UCSD-AML1 (cell line): ENCODE results near the gene CATSPERD.

Experiments used
- DNase-seq: peaks from one replicate; lab custom pipeline; 2025; ENCODE audit not compliant: unreplicated experiment; lab: John Stamatoyannopoulos, UW

Gene CATSPERD

GRCh38 chr19:5801796-5802619, 81.6 kb downstream of the CATSPERD start:
- no peak for DNase-seq

- DNase-seq: no peak
These were observed 83.0 kb downstream of the CATSPERD start for GRCh38 chr19:5803441-5803751.

GRCh38 chr19:5803752-5804515, 83.5 kb downstream of the CATSPERD start:
- DNase-seq: peak; percentile 94

GRCh38 chr19:5804516-5805461, 84.4 kb downstream of the CATSPERD start, which contains the start of gene NRTN:
Gene NRTN, plus strand, starts transcription at chr19:5805067. Its CDS starts 19,099 bp downstream, at chr19:5824166.
- no peak for DNase-seq

GRCh38 chr19:5805462-5806132, 85.2 kb downstream of the CATSPERD start:
- DNase-seq: peak; percentile 69

GRCh38 chr19:5806133-5806489, 85.7 kb downstream of the CATSPERD start:
- DNase-seq: no peak

GRCh38 chr19:5806905-5807304, 86.5 kb downstream of the CATSPERD start:
- DNase-seq: no peak

- DNase-seq: no peak
These were observed 87.8 kb downstream of the CATSPERD start for GRCh38 chr19:5808120-5808816.

GRCh38 chr19:5809053-5809452, 88.6 kb downstream of the CATSPERD start:
- no peak for DNase-seq

- no peak for DNase-seq
These were observed 89.0 kb downstream of the CATSPERD start for GRCh38 chr19:5809469-5809868.

GRCh38 chr19:5811117-5811516, 90.7 kb downstream of the CATSPERD start:
- DNase-seq: no peak

- DNase-seq: no peak
These were observed 93.8 kb downstream of the CATSPERD start for GRCh38 chr19:5814123-5814851.

GRCh38 chr19:5814852-5815246, 94.4 kb downstream of the CATSPERD start:
- DNase-seq: no peak

GRCh38 chr19:5817218-5817617, 96.8 kb downstream of the CATSPERD start:
- DNase-seq: no peak

- no peak for DNase-seq
These were observed 98.2 kb downstream of the CATSPERD start for GRCh38 chr19:5818594-5818993.

GRCh38 chr19:5820785-5821184, 100.3 kb downstream of the CATSPERD start:
- no peak for DNase-seq

GRCh38 chr19:5821521-5822180, 101.2 kb downstream of the CATSPERD start:
- no peak for DNase-seq

- DNase-seq: no peak
These were observed 101.9 kb downstream of the CATSPERD start for GRCh38 chr19:5822181-5822844.
